MM.1S (cell line): ENCODE measurements around the gene SERTM2.

Source experiments
- CTCF ChIP-seq: fragments of 300-600 bp; sonication (generic); IDR thresholded peaks from 2 replicates; pipeline ENCODE4 v1.5.1; 2016; ENCODE audit warnings: antibody characterized with exemption, low read length, mixed read lengths
- EZH2 ChIP-seq: fragments of 300-600 bp; sonication (generic); optimal IDR thresholded peaks from 2 replicates; pipeline ENCODE3; 2017; ENCODE audit warnings: low read depth, mild to moderate bottlenecking, antibody characterized with exemption, low read length, mixed read lengths
- EZH2phosphoT487 ChIP-seq: fragments of 300-600 bp; sonication (generic); IDR thresholded peaks from 2 replicates; pipeline ENCODE4 v1.6.1; 2018; ENCODE audit warnings: antibody characterized with exemption, low read length

GRCh38 chrX:111467896-111468295 is 43.5 kb upstream of the SERTM2 start:
- TF ChIP-seq CTCF: no peak
- TF ChIP-seq EZH2: no peak
- TF ChIP-seq EZH2phosphoT487: no peak
